Measurements from ENCODE around the gene INPP5K.
"Not testable (repeated sequence)": the region's sequence is repeated elsewhere in the genome, so short reads cannot be mapped to it uniquely, and the experiment has no call there.

The INPP5K gene

DNA sequence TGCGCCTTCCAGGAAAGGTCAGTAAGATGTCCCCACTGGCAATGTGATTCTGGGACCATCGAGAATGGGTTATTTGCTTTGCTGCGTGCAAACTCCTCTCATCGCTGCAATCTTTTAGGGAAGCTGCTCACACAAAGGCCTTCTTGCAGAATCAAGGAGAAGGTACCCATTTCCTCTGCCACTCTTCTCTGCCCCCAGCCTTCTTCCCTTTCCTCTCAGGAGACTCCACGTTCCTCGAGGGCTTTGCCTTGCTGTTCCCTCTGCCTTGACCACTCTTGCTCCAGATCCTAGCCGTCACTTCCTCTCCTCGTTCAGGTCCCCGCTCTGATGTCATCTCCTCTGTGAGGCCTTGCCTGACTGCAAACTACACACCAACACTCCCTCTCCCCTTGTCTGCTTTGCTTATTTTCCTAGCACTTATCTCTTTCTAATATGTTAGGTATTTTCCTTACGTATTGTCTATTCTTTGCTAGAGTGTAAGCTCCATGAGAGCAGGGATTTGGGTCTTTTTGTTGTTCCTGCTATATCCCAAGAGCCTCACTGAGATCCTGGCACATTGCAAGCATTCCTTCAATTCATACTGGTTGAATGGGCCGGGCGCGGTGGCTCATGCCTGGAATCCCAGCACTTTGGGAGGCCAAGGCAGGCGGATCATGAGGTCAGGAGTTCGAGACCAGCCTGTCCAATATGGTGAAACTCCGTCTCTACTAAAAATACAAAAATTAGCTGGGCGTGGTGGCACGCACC lies 55.0 kb downstream of the INPP5K start:
- no peak for DNase-seq

DNA sequence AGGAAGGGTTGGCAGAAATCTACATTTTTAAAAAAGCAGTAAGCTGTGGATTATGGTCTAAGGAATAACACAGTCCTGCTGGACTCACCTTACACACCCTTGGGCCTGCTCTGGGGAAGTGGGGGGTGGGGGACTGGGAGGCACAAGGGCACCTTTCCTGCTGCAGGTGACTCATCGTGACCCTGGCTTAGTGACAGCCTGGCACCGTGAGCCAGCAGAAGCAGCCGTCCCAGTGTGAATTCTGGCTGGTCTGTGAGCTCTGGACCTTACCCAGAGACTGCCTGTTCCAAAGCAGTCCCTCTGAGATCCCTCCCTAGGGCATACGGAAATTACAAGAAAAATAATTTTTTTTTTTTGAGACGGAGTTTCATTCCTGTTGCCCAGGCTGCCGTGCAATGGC lies 56.2 kb downstream of the INPP5K start:
- DNase-seq = no peak

DNA sequence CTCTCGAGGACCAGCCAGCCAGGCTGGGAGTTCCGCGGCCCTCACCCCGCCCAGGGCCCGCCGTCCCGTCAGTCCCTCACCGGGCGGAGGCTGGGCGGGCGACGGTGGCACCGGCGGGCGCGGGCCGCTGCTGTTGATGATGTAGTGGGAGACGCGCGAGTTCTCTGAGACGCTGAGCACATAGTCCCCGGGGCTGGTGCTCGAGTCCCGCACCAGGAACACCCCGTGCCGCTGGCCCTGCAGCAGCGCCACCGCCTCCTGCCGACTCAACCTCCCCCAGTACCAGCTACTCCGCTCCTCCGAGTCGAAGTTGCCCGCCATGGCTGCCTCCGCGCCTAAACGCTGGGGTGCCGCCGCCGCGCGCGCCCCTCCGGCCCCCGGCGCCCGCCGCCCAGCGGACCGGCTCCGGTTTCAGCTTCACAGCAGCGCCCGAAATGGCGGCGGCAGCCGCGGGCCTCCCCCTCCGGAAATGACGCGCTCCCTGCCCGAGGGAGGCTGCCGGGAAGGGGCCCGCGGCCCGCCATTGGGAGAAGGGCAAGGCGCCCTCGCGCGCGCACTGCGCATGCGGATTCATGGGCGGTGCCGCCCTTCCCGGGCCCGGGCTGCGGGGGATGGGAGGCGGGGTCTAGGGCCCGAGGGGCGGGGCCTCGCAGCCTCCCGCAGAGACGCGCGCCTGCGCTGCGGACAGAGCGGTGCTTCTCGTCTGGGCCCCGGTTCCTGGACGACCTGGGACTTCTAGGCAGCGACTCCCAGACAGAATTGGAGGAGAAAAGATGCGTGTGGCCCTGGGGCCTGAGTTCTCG lies 60.4 kb downstream of the INPP5K start, which contains the start of gene CRK:
TSS of gene CRK (minus strand) at position 436 of the 803 bp plus-strand sequence. CDS start at position 321, 115 bp downstream.
- peak; percentile 98 for DNase-seq

DNA sequence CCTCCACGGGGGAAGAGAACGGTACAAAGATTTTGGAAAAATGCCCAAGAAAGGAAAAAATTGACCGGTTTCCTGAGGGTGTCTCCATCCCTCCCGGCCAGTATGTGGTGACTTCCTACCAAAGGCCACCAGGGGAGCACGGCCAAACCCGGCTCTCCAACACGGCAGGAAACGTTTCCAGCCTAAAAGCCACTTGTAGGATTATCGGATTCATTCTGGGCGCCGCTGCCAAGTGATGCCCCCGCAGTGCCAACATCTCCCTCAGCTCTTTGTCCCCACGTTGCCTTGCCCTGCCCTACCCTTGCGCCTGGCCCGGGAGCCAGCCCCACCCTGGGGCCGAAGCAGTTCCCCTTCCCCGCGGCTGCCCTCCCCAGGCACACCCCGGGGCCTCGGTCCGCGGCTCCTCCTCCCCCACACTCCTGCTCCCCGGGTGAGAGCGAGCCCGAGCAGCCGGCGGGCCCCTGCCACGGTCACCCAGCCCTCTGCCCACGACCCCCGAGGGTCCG lies 61.1 kb downstream of the INPP5K start:
- DNase-seq = peak; percentile 24

DNA sequence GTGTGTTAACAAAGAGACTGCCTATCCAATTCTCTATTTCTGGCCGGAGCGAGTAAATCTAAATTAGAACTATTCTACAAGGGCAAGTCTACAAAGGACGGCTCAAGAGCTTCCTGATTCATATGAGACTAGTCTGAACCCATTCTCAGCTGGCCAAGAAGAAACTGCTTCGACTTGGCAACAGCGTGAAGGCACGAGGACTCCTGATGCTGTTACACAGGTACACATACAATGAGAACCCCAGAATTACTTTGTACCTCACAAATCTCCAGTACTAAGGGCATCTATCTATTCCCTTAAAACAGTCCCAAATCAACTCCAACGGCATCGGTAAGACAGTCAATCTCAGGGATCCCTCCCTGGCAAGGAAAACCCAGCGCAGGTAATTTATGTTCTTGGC lies 61.9 kb downstream of the INPP5K start:
- no peak for DNase-seq

DNA sequence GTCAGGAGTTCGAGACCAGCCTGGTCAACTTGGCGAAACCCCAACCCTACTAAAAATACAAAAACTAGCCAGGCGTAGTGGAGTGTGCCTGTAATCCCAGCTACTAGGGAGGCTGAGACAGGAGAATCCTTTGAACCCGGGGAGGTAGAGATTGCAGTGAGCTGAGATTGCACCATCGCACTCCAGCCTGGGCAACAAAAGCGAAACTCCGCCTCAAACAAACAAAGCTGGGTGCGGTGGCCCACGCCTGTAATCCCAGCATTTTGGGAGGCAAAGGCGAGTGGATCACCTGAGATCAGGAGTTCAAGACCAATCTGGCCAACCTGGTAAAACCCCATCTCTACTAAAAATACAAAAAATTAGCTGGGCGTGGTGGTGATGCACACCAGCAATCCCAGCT lies 62.7 kb downstream of the INPP5K start:
- not testable (repeated sequence) for DNase-seq

DNA sequence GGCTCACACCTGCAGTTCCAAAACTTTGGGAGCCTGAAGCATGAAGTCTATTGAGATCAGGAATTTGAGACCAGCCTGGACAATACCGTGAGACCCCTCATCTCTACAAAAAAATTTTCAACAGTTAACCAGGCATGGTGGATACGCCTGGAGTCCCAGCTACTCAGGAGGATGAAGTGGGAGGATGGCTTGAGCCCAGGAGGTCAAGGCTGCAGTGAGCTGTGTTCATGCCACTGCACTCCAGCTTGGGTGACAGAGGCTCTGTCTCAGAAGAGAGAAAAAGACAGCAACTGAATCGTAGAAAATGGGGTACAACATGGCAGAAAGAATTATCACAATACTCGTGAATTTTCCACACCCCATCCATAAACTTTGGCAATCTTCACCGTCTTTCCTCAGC lies 63.6 kb downstream of the INPP5K start:
- no peak for DNase-seq

DNA sequence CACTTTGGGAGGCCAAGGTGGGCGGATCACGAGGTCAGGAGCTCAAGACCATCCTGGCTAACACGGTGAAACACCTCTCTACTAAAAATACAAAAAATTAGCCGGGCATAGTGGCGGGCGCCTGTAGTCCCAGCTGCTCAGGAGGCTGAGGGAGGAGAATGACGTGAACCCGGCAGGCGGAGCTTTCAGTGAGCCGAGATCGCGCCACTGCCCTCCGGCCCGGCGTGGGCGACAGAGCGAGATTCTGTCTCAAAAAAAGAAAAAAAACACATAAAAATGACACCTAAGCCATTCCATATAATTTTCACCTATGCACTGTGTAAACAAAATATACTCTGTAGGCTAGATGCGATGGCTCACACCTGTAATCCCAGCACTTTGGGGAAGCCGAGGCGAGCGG lies 66.2 kb downstream of the INPP5K start:
- not testable (repeated sequence) for DNase-seq

DNA sequence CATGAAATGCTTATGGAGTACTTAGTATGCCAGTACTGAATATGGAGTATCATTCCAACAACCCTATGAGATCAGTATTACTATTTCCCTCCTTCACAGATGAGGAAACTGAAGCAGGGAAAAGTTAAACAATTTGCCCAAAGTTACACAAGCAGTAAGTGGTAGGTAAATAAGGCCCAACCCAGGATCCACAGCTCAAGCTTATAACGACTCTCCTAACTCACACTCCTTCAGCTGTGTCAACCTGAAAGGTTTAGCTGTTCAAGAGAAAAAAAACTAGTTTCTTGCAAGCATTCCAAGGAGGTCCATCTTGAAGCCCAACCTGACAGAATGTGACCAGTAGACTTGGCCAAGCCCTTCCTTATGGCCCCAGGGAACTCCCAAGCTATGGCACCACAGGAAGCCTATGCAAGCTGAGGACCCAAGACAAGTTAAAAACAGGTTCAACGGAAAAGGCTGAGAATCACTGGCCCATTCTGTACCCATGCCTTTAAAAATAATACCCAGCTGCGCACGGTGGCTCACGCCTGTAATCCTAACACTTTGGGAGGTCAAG lies 66.9 kb downstream of the INPP5K start:
- DNase-seq = no peak

DNA sequence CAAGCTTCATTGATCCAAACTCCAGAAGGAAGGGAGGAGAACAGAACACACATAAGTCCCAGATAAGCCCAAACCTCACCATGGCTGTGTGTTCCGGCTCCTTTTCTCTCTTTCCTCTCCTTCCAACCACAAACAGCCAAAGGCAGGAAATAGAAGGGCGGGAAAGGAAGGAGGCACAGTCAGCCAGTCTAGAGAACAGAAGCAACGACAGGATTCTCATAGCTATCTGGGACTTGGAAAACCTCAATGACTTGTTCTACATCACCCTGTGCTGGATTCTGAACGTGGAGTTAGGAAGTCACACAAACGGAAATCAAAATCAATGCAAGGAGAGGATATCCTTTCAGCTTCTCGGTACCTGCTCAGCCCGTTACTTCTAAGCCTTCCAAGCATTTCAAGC lies 69.4 kb downstream of the INPP5K start:
- no peak for DNase-seq

DNA sequence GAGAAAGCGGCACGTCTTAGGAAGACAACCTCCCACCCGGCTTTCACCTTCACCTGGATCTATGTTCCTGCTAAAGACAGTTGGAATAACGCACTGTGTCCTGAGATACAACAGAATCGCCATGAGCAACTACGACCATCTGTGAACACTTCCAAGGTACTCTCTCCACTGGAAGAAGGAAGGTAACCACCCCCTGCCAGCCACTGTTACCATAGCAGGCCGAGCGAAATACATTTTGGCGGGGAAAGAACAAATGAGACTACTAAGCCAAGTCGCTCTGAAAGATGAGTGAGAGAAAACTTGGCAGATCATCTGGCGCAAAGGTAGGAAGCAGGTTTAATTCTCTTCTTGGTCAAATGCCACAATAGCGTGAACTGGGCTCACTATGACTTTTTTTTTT lies 70.2 kb downstream of the INPP5K start:
- DNase-seq = no peak

DNA sequence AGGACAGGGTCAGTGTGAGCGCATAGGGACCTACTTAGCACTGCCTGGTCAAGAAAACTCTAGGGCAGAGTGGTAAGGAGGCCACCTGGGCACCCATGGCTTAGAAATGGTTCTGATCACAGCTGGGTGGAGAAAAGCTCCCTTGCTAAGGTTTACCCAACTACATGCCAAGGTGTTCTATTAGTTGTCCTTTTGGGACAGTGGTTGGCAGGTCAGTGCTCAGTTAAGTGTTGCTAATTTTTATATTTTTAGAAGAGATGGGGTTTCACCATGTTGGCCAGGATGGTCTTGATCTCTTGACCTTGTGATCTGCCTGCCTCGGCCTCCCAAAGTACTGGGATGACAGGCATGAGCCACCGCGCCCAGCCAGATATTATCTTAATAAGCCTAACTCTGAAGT lies 70.7 kb downstream of the INPP5K start:
- DNase-seq = not testable (repeated sequence)
